ENCODE results near the gene MAD1L1. TPM values are rescaled to one million over a fixed set of nuclear protein-coding genes. Genes with fewer than 3 reads are reported as not detected.
A peak's percentile ranks its signal among the peaks of the same experiment; 100 is the strongest.
"Not testable (repeated sequence)": the region's sequence is repeated elsewhere in the genome, so short reads cannot be mapped to it uniquely, and the experiment has no call there.

MAD1L1 gene
- total RNA-seq, 1 donor from 2014 or later, result 58.0 TPM

- DNase-seq, result no peak
These were observed 338.3 kb downstream of the MAD1L1 start for GRCh38 chr7:1894313-1894900.

- no peak for DNase-seq
These were observed 339.3 kb downstream of the MAD1L1 start for GRCh38 chr7:1893451-1893850.

- DNase-seq, result no peak
These were observed 339.7 kb downstream of the MAD1L1 start for GRCh38 chr7:1893036-1893435.

- DNase-seq, result peak; percentile 40
These were observed 340.5 kb downstream of the MAD1L1 start for GRCh38 chr7:1892011-1892965.

- DNase-seq, result no peak
These were observed 342.2 kb downstream of the MAD1L1 start for GRCh38 chr7:1890289-1891235.

- DNase-seq, result no peak
These were observed 343.1 kb downstream of the MAD1L1 start for GRCh38 chr7:1889556-1890181.

GRCh38 chr7:1889091-1889490 is 343.7 kb downstream of the MAD1L1 start:
- no peak for DNase-seq

GRCh38 chr7:1888425-1888824 is 344.3 kb downstream of the MAD1L1 start:
- no peak for DNase-seq

GRCh38 chr7:1887251-1887650 is 345.5 kb downstream of the MAD1L1 start:
- no peak for DNase-seq

GRCh38 chr7:1886361-1887064 is 346.2 kb downstream of the MAD1L1 start:
- DNase-seq, result no peak

GRCh38 chr7:1885465-1886226 is 347.1 kb downstream of the MAD1L1 start:
- DNase-seq, result no peak

GRCh38 chr7:1884583-1885350 is 348.0 kb downstream of the MAD1L1 start:
- DNase-seq, result no peak

- no peak for DNase-seq
These were observed 348.7 kb downstream of the MAD1L1 start for GRCh38 chr7:1883834-1884582.

GRCh38 chr7:1883031-1883761 is 349.5 kb downstream of the MAD1L1 start:
- DNase-seq, result no peak

GRCh38 chr7:1882451-1882850 is 350.3 kb downstream of the MAD1L1 start:
- no peak for DNase-seq

- no peak for DNase-seq
These were observed 350.8 kb downstream of the MAD1L1 start for GRCh38 chr7:1881946-1882345.

- not testable (repeated sequence) for DNase-seq
These were observed 356.1 kb downstream of the MAD1L1 start for GRCh38 chr7:1876641-1877040.
